Measurements from ENCODE around the gene ANAPC4.

GRCh38 chr4:25437926-25438325, 60.9 kb downstream of the ANAPC4 start:
- TF ChIP-seq, protein P1, sequence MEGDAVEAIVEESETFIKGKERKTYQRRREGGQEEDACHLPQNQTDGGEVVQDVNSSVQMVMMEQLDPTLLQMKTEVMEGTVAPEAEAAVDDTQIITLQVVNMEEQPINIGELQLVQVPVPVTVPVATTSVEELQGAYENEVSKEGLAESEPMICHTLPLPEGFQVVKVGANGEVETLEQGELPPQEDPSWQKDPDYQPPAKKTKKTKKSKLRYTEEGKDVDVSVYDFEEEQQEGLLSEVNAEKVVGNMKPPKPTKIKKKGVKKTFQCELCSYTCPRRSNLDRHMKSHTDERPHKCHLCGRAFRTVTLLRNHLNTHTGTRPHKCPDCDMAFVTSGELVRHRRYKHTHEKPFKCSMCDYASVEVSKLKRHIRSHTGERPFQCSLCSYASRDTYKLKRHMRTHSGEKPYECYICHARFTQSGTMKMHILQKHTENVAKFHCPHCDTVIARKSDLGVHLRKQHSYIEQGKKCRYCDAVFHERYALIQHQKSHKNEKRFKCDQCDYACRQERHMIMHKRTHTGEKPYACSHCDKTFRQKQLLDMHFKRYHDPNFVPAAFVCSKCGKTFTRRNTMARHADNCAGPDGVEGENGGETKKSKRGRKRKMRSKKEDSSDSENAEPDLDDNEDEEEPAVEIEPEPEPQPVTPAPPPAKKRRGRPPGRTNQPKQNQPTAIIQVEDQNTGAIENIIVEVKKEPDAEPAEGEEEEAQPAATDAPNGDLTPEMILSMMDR (IDR thresholded peaks at IDR 0.05; ENCODE audit: low read depth, low read length, poor library complexity, severe bottlenecking): no peak
- TF ChIP-seq EZH2phosphoT487 (IDR thresholded peaks at IDR 0.05; ENCODE audit: borderline replicate concordance, low read length): no peak

Measured in DOHH2 (cell line).